Activated CD4-positive, alpha-beta T cell treated with anti-CD3 and anti-CD28 coated beads, Interleukin-2, amount 50 U/mL, for 24 hours (primary cell): ENCODE results near the gene CHMP5.

ENCODE experiments used
- DNase-seq, 2 donors: peaks; one replicate each; pipeline ENCODE4 v3.0.0-alpha.2; 2020; ENCODE audit warnings: low read depth in 1 of 2, low spot score in 1 of 2

The CHMP5 gene

DNA sequence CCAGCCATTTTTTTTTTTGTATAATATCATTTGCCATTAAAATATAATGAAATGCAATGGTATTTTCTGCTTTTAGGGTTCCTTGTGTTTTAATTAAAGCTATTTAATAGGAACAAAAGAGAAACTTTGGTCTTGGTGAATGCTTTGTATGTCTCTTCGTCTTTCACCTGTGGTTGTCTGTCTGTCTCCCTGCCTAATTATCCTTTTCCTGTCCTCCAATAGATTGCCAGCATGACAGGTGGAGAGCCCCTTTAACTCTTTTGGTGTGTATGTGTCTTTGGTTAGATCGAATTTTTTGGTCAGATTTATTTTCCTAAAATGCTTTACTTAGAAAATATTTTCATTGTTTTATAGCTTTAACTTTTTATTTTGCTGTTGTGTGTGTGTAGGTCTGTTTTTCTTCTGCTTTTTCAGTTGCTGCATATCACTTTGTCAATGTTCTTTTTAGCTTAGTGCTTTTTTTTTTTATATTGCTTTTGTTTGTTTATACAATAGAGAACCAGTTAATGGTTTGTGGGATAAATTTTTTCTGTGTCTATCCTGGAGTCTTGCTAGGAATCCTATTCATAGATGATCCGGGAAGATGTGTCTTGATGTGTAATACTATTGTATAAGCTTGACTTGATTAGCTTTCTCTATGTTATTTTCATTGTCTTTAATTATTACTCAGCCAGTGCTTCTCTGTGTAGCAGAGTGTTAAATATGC lies 8.6 kb downstream of the CHMP5 start:
- no peak for DNase-seq

GRCh38 chr9:33273972-33274328 lies 9.1 kb downstream of the CHMP5 start:
- no peak for DNase-seq

DNA sequence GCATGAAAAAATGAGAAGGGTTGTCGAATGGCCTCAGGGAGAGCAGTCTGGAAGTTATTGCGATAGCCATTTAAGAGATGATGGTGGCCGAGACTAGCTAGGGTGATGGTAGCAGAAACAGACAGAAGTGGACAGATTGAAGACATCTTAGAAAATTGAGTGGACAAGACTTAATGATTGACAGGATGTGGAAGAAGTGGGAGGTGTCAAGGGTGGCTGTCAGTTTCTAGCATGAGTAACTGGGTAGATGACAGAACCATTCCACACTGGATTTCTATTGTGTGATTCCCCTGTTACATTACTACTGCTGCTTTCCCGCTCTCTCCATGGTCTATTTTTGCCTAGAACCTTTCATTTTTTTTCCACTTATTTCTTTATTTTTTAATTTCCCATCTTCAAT lies 12.6 kb downstream of the CHMP5 start:
- no peak for DNase-seq

DNA sequence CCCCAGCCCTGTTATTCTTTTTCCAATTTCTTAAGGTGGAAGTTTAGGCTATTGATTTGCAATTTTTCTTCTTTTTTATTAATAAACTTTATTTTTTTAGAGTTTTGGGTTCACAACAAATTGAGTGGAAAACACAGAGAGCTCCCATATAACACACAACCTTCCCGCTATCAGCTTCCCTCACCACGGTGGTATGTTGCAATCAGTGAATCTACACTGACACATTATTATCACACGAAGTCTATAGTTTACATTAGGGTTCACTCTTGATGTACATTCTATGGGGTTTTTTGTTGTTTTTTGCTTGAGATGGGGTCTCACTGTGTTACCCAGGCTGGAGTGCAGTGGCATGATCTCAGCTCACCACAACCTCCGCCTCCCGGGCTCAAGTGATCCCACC lies 20.7 kb downstream of the CHMP5 start:
- DNase-seq = no peak

DNA sequence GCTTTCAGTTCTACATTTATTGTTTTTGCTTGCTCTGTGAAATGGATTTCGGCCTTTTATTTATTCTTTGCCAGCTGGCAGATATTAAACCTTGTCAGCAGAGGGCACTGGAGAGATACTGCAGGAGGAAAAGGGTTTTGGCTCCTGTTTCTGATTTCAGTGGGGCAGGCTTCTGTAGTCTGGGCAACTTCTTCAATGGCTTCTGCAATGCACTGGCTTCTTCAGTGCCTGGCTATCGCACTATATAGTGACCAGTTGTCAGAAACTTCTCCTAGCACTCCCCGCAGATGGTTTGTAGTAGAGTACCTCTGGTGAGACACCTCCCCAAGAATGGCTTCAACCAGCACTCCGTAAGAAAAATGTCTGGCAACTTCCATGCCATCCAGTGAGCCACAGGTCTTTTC lies 22.2 kb downstream of the CHMP5 start:
- peak in 1 of 2 donors; percentile 45 for DNase-seq

DNA sequence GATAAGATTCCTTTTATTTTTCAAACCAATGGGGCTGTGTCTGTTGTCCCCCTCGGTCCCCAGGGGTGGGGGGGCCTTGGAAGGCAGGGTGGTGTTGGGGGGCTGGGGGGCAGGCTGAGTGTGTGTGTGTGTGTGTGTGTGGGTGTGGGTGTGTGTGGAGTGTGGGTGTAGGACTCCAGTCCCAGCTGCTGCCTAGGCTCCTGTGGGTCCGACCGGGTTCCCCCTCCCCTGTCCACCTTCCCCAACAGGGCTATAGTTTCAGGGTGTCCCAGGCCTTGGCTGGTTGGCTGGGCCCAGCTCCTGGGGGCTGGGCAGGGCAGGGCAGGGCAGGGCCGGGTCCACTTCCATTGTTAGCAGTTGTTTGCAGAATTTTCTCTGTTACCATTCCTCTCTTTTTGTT lies 23.4 kb downstream of the CHMP5 start:
- no peak for DNase-seq

- no peak for DNase-seq
These were observed 24.1 kb downstream of the CHMP5 start for GRCh38 chr9:33288828-33289483.

GRCh38 chr9:33289496-33289895 lies 24.6 kb downstream of the CHMP5 start:
- no peak for DNase-seq

DNA sequence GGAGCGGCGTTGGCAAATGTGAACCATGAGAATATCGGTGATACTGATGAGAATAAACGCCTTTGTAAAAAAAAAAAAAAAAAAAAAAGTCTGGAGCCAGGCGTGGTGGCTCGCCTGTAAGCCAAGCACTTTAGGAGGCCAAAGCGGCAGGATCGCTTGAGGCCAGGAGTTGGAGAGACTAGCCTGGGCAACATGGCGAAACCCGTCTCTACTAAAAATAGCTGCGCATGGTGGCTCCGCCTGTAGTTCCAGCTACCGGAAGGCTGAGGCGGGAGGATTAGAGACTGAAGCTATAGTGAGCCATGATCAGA lies 25.0 kb downstream of the CHMP5 start:
- DNase-seq = no peak

GRCh38 chr9:33290247-33291030 lies 25.6 kb downstream of the CHMP5 start, which contains the start of gene NFX1:
Gene NFX1 (plus strand): TSS chr9:33290516. CDS start chr9:33290573, 57 bp downstream.
- DNase-seq = peak; percentile 95 to 98

- DNase-seq = no peak
These were observed 26.2 kb downstream of the CHMP5 start for GRCh38 chr9:33291031-33291397.

- no peak for DNase-seq
These were observed 27.1 kb downstream of the CHMP5 start for GRCh38 chr9:33291901-33292300.

- no peak for DNase-seq
These were observed 28.9 kb downstream of the CHMP5 start for GRCh38 chr9:33293782-33294181.

GRCh38 chr9:33294670-33295432 lies 30.0 kb downstream of the CHMP5 start:
- DNase-seq = no peak

GRCh38 chr9:33295571-33295970 lies 30.7 kb downstream of the CHMP5 start:
- no peak for DNase-seq

- no peak for DNase-seq
These were observed 32.6 kb downstream of the CHMP5 start for GRCh38 chr9:33297432-33297831.

- DNase-seq = no peak
These were observed 35.7 kb downstream of the CHMP5 start for GRCh38 chr9:33300546-33300945.

DNA sequence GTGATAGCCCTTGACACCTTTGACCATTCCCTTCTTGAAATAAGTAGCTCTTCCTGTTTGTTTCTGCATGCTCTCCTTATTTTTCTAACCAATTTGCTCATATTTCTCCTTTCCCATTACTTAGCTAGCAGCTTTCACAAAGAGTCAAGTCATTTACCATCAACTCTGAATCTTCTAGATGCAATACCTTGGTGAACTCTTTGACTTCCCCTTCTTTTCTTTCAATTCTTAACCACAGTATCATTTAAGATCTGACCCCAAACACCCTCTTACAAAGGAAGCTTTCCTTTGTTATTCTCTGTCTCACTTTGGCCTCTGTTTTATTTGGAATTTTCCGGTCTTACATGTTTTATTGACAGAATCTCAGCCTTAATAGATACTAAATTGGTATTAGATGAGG lies 39.5 kb downstream of the CHMP5 start:
- DNase-seq = no peak

GRCh38 chr9:33306037-33306436 lies 41.2 kb downstream of the CHMP5 start:
- DNase-seq = peak in 1 of 2 donors; percentile 21

GRCh38 chr9:33307067-33307466 lies 42.2 kb downstream of the CHMP5 start:
- DNase-seq = no peak

GRCh38 chr9:33309903-33310302 lies 45.1 kb downstream of the CHMP5 start:
- DNase-seq = no peak

DNA sequence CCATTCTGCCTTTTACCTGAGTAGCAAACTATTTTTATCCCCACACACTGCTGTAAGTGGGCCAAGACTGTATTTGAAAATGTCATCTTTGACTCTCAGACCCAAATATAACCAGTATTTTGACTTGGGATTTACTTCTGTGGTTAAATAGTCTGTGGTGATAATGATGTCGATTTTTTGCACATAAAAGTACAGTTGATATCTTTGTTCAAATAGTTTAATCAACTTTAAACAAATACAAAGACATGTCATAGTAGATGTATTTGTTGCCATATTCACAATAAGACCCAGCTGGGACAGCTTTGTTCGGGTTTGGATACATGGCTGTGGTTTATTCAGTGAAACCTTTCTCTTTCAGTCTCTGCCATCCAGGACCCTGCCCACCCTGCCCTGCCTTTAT lies 45.9 kb downstream of the CHMP5 start:
- no peak for DNase-seq
